ENCODE results near the gene MAPKAPK5. TPM values are rescaled to one million over a fixed set of nuclear protein-coding genes. Genes with fewer than 3 reads are reported as not detected.

MAPKAPK5 gene
- total and polyA plus RNA-seq, 4 donors, result 10.9 to 26.3 (median 12.6) TPM

- Histone ChIP-seq H3K9me3 (ENCODE audit: control insufficient read depth in 4 of 4, low read length in 3 of 4) (no peaks in the 10 kb centered on the region), H3K9ac (ENCODE audit: low read depth in 1 of 2, low read length in 2 of 2) (no peak overlapping the region), H3K36me3 (ENCODE audit: control insufficient read depth in 4 of 4, insufficient read depth in 3 of 4, low read depth in 1 of 4, low read length in 3 of 4) (peaks cover 0 to 4% (median 0%) of the 10 kb centered on the region in 4 donors), H3K27ac (ENCODE audit: low read depth in 1 of 2, low read length in 2 of 2) (no peak overlapping the region), H3K27me3 (ENCODE audit: control insufficient read depth in 4 of 4, insufficient read depth in 4 of 4, low read length in 3 of 4) (no peaks in the 10 kb centered on the region), H3K4me1 (ENCODE audit: control insufficient read depth in 4 of 4, insufficient read depth in 4 of 4, low read length in 3 of 4) (no peaks in the 10 kb centered on the region), H3K4me3 (ENCODE audit: low read depth in 1 of 3, low read length in 3 of 3) (no peak overlapping the region)
- TF ChIP-seq HNF4A (conservative IDR thresholded peaks at IDR 0.05) (no peak), NR2F2 (IDR thresholded peaks at IDR 0.05) (no peak), FOXA2 (IDR thresholded peaks at IDR 0.05) (no peak), YY1 (IDR thresholded peaks at IDR 0.05) (no peak), HNF4G (IDR thresholded peaks at IDR 0.05) (no peak), CTCF (IDR thresholded peaks at IDR 0.05; ENCODE audit: low read depth, low read length, missing input control) (no peak), EGR1 (IDR thresholded peaks at IDR 0.05; ENCODE audit: low read depth in 2 of 2) (no peak)
- 94% methylated on average over 7 of the region's 7 CpGs for WGBS
- no peak for DNase-seq (ENCODE audit: low spot score)
These were observed 16.8 kb downstream of the MAPKAPK5 start for GRCh38 chr12:111858778-111859177.

GRCh38 chr12:111864913-111865312, 22.9 kb downstream of the MAPKAPK5 start:
- no peak for DNase-seq (ENCODE audit: low spot score)
- 96% methylated on average over 1 of the region's 1 CpG for WGBS
- Histone ChIP-seq H3K27me3 (ENCODE audit: control insufficient read depth in 4 of 4, insufficient read depth in 4 of 4, low read length in 3 of 4) (no peaks in the 10 kb centered on the region), H3K9me3 (ENCODE audit: control insufficient read depth in 4 of 4, low read length in 3 of 4) (no peaks in the 10 kb centered on the region), H3K4me3 (ENCODE audit: low read depth in 1 of 3, low read length in 3 of 3) (no peak overlapping the region), H3K36me3 (ENCODE audit: control insufficient read depth in 4 of 4, insufficient read depth in 3 of 4, low read depth in 1 of 4, low read length in 3 of 4) (peaks cover 9 to 31% (median 26%) of the 10 kb centered on the region in 4 donors), H3K27ac (ENCODE audit: low read depth in 1 of 2, low read length in 2 of 2) (no peak overlapping the region), H3K9ac (ENCODE audit: low read depth in 1 of 2, low read length in 2 of 2) (no peak overlapping the region), H3K4me1 (ENCODE audit: control insufficient read depth in 4 of 4, insufficient read depth in 4 of 4, low read length in 3 of 4) (no peaks in the 10 kb centered on the region)
- TF ChIP-seq ATF3 (IDR thresholded peaks at IDR 0.05) (no peak), RAD21 (IDR thresholded peaks at IDR 0.05) (no peak)

GRCh38 chr12:111867531-111867930, 25.5 kb downstream of the MAPKAPK5 start:
- 86% methylated on average over 2 of the region's 2 CpGs for WGBS
- peaks cover 16 to 56% (median 46%) of the 10 kb centered on the region in 4 donors for H3K36me3 ChIP-seq (ENCODE audit: control insufficient read depth in 4 of 4, insufficient read depth in 3 of 4, low read depth in 1 of 4, low read length in 3 of 4)

More at GRCh38 chr12:111867531-111867930, 25.5 kb downstream of the MAPKAPK5 start:
- Histone ChIP-seq H3K9ac (ENCODE audit: low read depth in 1 of 2, low read length in 2 of 2) (no peak overlapping the region), H3K27ac (ENCODE audit: low read depth in 1 of 2, low read length in 2 of 2) (no peak overlapping the region), H3K4me3 (ENCODE audit: low read depth in 1 of 3, low read length in 3 of 3) (no peak overlapping the region), H3K4me1 (ENCODE audit: control insufficient read depth in 4 of 4, insufficient read depth in 4 of 4, low read length in 3 of 4) (no peaks in the 10 kb centered on the region), H3K27me3 (ENCODE audit: control insufficient read depth in 4 of 4, insufficient read depth in 4 of 4, low read length in 3 of 4) (no peaks in the 10 kb centered on the region), H3K9me3 (ENCODE audit: control insufficient read depth in 4 of 4, low read length in 3 of 4) (no peaks in the 10 kb centered on the region)
- no peak for TF ChIP-seq RXRA (IDR thresholded peaks at IDR 0.05)
- no peak for TF ChIP-seq ATF3 (IDR thresholded peaks at IDR 0.05)
- no peak for TF ChIP-seq JUND (IDR thresholded peaks at IDR 0.05)
- TF ChIP-seq HNF4A (conservative IDR thresholded peaks at IDR 0.05), result no peak
- TF ChIP-seq, protein P1, sequence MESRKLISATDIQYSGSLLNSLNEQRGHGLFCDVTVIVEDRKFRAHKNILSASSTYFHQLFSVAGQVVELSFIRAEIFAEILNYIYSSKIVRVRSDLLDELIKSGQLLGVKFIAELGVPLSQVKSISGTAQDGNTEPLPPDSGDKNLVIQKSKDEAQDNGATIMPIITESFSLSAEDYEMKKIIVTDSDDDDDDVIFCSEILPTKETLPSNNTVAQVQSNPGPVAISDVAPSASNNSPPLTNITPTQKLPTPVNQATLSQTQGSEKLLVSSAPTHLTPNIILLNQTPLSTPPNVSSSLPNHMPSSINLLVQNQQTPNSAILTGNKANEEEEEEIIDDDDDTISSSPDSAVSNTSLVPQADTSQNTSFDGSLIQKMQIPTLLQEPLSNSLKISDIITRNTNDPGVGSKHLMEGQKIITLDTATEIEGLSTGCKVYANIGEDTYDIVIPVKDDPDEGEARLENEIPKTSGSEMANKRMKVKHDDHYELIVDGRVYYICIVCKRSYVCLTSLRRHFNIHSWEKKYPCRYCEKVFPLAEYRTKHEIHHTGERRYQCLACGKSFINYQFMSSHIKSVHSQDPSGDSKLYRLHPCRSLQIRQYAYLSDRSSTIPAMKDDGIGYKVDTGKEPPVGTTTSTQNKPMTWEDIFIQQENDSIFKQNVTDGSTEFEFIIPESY (IDR thresholded peaks at IDR 0.05), result no peak
- no peak for TF ChIP-seq FOXA2 (IDR thresholded peaks at IDR 0.05)
- TF ChIP-seq EGR1 (IDR thresholded peaks at IDR 0.05; ENCODE audit: low read depth in 2 of 2), result no peak
- TF ChIP-seq SP1 (IDR thresholded peaks at IDR 0.05), result no peak
- TF ChIP-seq RAD21 (IDR thresholded peaks at IDR 0.05), result no peak
- TF ChIP-seq MAX (IDR thresholded peaks at IDR 0.05), result no peak
- no peak for TF ChIP-seq FOXA1 (IDR thresholded peaks at IDR 0.05)
- no peak for TF ChIP-seq NR2F2 (IDR thresholded peaks at IDR 0.05)
- no peak for DNase-seq (ENCODE audit: low spot score)
